Activated T-cell treated with anti-CD3 and anti-CD28 coated beads, Interleukin-2, amount 50 U/mL, for 48 hours (primary cell): ENCODE data around the gene TES.
"Not testable (repeated sequence)": the region's sequence is repeated elsewhere in the genome, so short reads cannot be mapped to it uniquely, and the experiment has no call there.

Experiments used
- DNase-seq, 2 experiments: peaks; one replicate each; pipeline ENCODE4 v3.0.0-alpha.2; 2020

The TES gene

GRCh38 chr7:116293139-116293538, 82.8 kb downstream of the TES start:
- no peak for DNase-seq

- DNase-seq, result no peak
Measured at GRCh38 chr7:116293633-116294032, 83.3 kb downstream of the TES start.

GRCh38 chr7:116295903-116296302, 85.6 kb downstream of the TES start:
- DNase-seq, result not testable (repeated sequence)

- DNase-seq, result no peak
Measured at GRCh38 chr7:116298055-116298454, 87.7 kb downstream of the TES start.

- DNase-seq, result no peak
Measured at GRCh38 chr7:116298576-116298975, 88.2 kb downstream of the TES start.

- no peak for DNase-seq
Measured at GRCh38 chr7:116305485-116306408, 95.4 kb downstream of the TES start.

- no peak for DNase-seq
Measured at GRCh38 chr7:116306409-116307048, 96.2 kb downstream of the TES start.

- DNase-seq, result no peak
Measured at GRCh38 chr7:116307253-116307652, 96.9 kb downstream of the TES start.
